Testis (tissue), 3 donors: ENCODE measurements around the gene PPP1R7. TPM values are rescaled to one million over a fixed set of nuclear protein-coding genes. Genes with fewer than 3 reads are reported as not detected.

Experiments used
- DNase-seq: peaks from one replicate; pipeline ENCODE4 v3.0.0-alpha.2; 2019
- H3K27ac ChIP-seq, 2 donors: fragments of 200-600 bp; sonication (generic); one replicate each; pipeline ENCODE4 v1.5.1; 2019
- H3K27me3 ChIP-seq: fragments of 200-600 bp; sonication (generic); one replicate; pipeline ENCODE4 v1.5.1; 2019
- H3K36me3 ChIP-seq: fragments of 200-600 bp; sonication (generic); one replicate; pipeline ENCODE4 v1.5.1; 2017; ENCODE audit warnings: low read depth; ENCODE audit errors: missing control alignments
- H3K4me1 ChIP-seq: fragments of 200-600 bp; sonication (generic); one replicate; pipeline ENCODE4 v1.5.1; 2019
- H3K4me3 ChIP-seq, 2 donors: fragments of 200-600 bp; sonication (generic); one replicate each; pipeline ENCODE4 v1.5.1; 2017 to 2019
- H3K9me3 ChIP-seq: fragments of 200-600 bp; sonication (generic); one replicate; pipeline ENCODE4 v1.5.1; 2017
- POLR2A ChIP-seq: fragments of 450-650 bp; IDR thresholded peaks from one replicate; pipeline ENCODE4 v1.6.1; 2017; ENCODE audit warnings: antibody characterized with exemption, mild to moderate bottlenecking, moderate library complexity
- WGBS, 2 donors: methylation state at CpG; one replicate each; pipeline ENCODE4 v1.1.5; 2018; 5-methylcytosine and 5-hydroxymethylcytosine counted together
- intact Hi-C: fragments of 100-400 bp; cut with DNase I; formaldehyde crosslinking; loops from one replicate; pipeline ENCODE4 v1.15.1; 2023; ENCODE audit warnings: low total_unique reads
- polyA plus RNA-seq: library from polyadenylated mRNA; stranded (reverse); fragments of 350-450 nt; fragmentation: Illumina TruSeq; extraction: RNeasy Lipid Tissue Mini Kit (QIAGEN cat#74804); gene quantifications from one replicate; pipeline ENCODE4 v1.2.3, GENCODE V29; 2014; ENCODE audit warnings: low read depth, low replicate concordance; ENCODE audit not compliant: insufficient read depth
- total RNA-seq, 2 donors: library from RNA; depleted of rRNA; stranded (reverse); fragments of >200 nt; gene quantifications; one replicate each; pipeline ENCODE4 v1.2.3, GENCODE V29; 2016
- TF ChIP-seq, protein P1 (sequence below), 3 experiments: fragments of 450-650 bp in 2 of 3; fragments of 200-600 bp in 1 of 3; sonication (generic) in 1 of 3; IDR thresholded peaks; one replicate each; pipeline ENCODE4 v1.5.1; 2016 to 2019; ENCODE audit warnings: antibody characterized with exemption in 3 of 3, mild to moderate bottlenecking in 2 of 3, moderate library complexity in 1 of 3

Gene PPP1R7
- total and polyA plus RNA-seq, 3 donors from 2014 or later, result 100 to 358 (median 139) TPM

DNA sequence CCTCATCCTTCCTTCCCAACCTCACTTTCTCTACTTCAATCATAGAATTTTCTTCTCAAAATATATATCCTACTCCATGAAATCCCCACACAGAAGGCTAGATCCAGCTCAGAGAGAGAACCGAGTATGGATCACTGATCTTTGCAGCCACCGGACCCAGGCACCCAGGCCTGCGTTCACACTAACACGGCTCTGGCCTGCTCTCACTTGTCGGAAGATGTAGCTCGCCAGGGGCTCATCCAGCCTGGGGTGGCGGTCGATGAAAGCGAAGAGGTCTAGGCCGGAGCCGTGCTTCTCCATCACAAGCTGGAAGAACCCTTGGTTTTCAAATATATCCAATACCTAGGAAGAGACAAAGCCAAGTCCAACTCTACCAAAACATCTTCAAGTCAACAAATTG lies 35.4 kb upstream of the PPP1R7 start:
- no peaks in the 10 kb centered on the region for H3K9me3 ChIP-seq
- WGBS, 2 donors, result 95 to 97% methylated on average over 11 of the region's 11 CpGs

DNA sequence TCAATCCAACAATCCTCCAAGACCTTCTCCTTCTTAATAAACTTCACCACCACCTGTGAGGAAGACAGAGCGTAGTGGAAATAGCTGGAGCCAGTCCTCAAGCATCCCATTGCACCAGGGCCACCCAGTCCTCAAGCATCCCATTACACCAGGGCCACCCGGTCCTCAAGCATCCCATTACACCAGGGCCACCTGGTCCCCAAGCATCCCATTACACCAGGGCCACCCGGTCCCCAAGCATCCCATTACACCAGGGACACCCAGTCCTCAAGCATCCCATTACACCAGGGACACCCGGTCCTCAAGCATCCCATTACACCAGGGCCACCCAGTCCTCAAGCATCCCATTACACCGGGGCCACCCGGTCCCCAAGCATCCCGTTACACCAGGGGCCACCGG lies 34.9 kb upstream of the PPP1R7 start:
- H3K4me3 ChIP-seq, result no peak overlapping the region
- 70 to 99% methylated on average over 8 of the region's 8 CpGs for WGBS, 2 donors

More for the DNA sequence above, 35.4 kb upstream of the PPP1R7 start:
- H3K4me1 ChIP-seq, result no peaks in the 10 kb centered on the region
- H3K36me3 ChIP-seq, result no peaks in the 10 kb centered on the region
- no peak for DNase-seq
- intact Hi-C loops, result no loop called here
- no peak overlapping the region for H3K4me3 ChIP-seq
- no peaks in the 10 kb centered on the region for H3K27me3 ChIP-seq
- no peak overlapping the region for H3K27ac ChIP-seq
- TF ChIP-seq POLR2A, result no peak
- TF ChIP-seq, protein P1, sequence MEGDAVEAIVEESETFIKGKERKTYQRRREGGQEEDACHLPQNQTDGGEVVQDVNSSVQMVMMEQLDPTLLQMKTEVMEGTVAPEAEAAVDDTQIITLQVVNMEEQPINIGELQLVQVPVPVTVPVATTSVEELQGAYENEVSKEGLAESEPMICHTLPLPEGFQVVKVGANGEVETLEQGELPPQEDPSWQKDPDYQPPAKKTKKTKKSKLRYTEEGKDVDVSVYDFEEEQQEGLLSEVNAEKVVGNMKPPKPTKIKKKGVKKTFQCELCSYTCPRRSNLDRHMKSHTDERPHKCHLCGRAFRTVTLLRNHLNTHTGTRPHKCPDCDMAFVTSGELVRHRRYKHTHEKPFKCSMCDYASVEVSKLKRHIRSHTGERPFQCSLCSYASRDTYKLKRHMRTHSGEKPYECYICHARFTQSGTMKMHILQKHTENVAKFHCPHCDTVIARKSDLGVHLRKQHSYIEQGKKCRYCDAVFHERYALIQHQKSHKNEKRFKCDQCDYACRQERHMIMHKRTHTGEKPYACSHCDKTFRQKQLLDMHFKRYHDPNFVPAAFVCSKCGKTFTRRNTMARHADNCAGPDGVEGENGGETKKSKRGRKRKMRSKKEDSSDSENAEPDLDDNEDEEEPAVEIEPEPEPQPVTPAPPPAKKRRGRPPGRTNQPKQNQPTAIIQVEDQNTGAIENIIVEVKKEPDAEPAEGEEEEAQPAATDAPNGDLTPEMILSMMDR (IDR thresholded peaks at IDR 0.05), result no peak

DNA sequence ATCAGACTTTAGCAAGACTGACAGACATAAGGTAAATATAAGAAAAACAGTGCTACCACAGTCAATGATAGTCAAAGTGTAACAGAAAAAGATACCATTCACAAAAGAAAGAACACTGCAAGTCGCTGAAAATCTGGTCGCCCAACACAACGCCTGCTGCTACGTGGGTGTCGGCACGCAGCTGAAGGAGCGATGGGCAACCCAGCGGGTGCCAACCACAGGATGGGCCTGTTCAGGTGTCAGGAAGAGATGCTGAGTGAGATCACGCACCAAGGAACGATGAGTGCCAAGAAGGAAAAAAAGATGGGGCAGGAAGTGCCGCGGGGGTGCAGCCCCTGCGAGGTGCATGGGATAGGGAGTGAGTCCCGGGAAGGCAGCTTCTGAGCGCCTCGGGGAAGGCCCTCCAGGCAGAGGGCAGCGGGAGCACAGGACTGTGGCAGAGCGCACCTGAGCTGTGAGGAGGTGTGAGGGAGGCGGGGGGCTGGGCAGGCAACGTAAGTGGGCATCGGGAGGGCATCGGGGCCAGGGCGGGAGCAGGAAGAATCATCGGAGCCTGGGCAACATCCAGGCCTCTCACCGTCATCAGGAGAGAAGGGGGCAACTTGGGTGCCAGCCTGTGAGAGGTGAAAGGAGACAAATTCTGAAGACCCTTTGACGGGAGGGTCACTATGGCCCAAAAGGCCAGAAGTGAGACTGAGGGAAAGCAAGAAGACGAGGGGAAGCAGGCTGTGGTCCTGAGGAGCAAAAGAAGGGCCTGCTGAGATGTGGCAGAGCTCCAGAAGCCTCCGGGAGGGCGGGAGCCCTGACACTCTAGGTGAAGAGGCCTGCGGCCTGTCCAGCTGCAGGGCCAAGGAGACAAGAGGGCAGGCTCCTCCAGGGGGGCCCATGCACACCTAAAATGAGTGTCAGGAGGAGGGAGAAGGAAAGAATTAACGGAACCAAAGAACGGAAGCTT lies 33.4 kb upstream of the PPP1R7 start:
- DNase-seq, result no peak
- Histone ChIP-seq H3K36me3 (no peaks in the 10 kb centered on the region), H3K4me3 (no peak overlapping the region), H3K4me1 (no peaks in the 10 kb centered on the region), H3K27ac (no peak overlapping the region), H3K9me3 (no peaks in the 10 kb centered on the region), H3K27me3 (no peaks in the 10 kb centered on the region)
- intact Hi-C loops, result no loop called here
- 93 to 94% methylated on average over 32 of the region's 32 CpGs for WGBS, 2 donors
- TF ChIP-seq, protein P1 (IDR thresholded peaks at IDR 0.05), result no peak
- no peak for TF ChIP-seq POLR2A

More for the DNA sequence above, 34.9 kb upstream of the PPP1R7 start:
- Histone ChIP-seq H3K27ac (no peak overlapping the region), H3K4me1 (no peaks in the 10 kb centered on the region), H3K36me3 (no peaks in the 10 kb centered on the region), H3K27me3 (no peaks in the 10 kb centered on the region), H3K9me3 (no peaks in the 10 kb centered on the region)
- no peak for TF ChIP-seq POLR2A
- TF ChIP-seq, protein P1 (IDR thresholded peaks at IDR 0.05), result no peak
- DNase-seq, result no peak
- intact Hi-C loops, result no loop called here

DNA sequence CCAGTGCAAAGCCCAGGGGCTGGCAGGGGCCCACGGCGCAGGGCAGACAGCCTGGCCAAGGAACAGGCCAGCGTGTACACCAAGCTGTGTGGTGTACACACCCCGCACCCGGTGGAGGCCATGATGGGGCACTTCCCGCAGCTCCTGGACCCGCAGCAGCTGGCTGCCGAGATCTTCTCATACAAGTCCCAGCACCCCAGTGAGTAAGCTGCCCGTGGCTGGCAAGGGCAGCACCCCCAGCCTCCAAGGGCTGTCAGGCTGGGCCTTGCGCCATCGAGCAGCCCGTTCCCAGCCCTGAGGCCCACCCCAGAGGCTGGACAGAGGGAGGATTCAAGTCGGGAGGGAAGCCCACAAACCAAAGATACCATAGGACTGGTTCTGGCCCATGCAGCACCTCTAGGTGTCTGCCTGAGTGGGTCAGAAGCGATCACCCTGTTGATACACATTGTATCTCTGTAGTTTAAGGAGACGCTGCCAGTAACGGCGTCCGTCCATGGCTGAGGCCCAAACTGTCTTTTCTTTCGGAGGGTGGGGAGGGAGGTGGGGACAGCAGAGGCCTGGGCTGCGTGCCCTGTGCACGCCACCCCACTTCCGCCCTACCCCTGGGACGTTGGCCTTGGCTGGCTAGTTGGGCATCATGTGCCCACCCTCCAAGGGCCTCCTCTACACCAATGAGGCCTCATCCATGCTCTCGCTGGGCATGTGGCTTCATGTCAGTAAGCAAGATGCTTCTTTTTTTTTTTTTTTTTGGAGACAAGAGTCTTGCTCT lies 31.3 kb upstream of the PPP1R7 start:
- intact Hi-C loops, result no loop called here
- DNase-seq, result no peak
- no peak overlapping the region for H3K27ac ChIP-seq
- H3K9me3 ChIP-seq, result no peaks in the 10 kb centered on the region
- TF ChIP-seq POLR2A, result no peak
- TF ChIP-seq, protein P1 (IDR thresholded peaks at IDR 0.05), result no peak
- H3K4me1 ChIP-seq, result no peaks in the 10 kb centered on the region
- WGBS, 2 donors, result 96 to 97% methylated on average over 8 to 24 of the region's 24 CpGs
- H3K27me3 ChIP-seq, result no peaks in the 10 kb centered on the region
- H3K4me3 ChIP-seq, result no peak overlapping the region
- no peaks in the 10 kb centered on the region for H3K36me3 ChIP-seq
